HAP-1 (cell line): ENCODE measurements around the gene AGPS.
"Not testable (repeated sequence)": the region's sequence is repeated elsewhere in the genome, so short reads cannot be mapped to it uniquely, and the experiment has no call there.

Experiments used
- DNase-seq, 2 experiments: peaks; one replicate each; pipeline ENCODE4 v3.0.0-alpha.2; 2016 to 2020; ENCODE audit warnings: low spot score in 2 of 2
- H3K27me3 ChIP-seq: fragments of 250-450 bp; sonication (Bioruptor Pico); 2 replicates; pipeline ENCODE4 v1.5.1; 2020; ENCODE audit warnings: low read depth, mild to moderate bottlenecking, moderate library complexity
- H3K36me3 ChIP-seq: fragments of 250-450 bp; sonication (Bioruptor Pico); replicated peaks from 2 replicates; pipeline ENCODE4 v1.5.1; 2020; ENCODE audit warnings: mild to moderate bottlenecking
- H3K4me1 ChIP-seq: fragments of 250-450 bp; sonication (Bioruptor Pico); 2 replicates; pipeline ENCODE4 v1.5.1; 2020; ENCODE audit warnings: mild to moderate bottlenecking
- H3K4me3 ChIP-seq: fragments of 250-450 bp; sonication (Bioruptor Pico); 2 replicates; pipeline ENCODE4 v1.5.1; 2020; ENCODE audit warnings: mild to moderate bottlenecking, moderate library complexity
- H3K9me3 ChIP-seq: fragments of 250-450 bp; sonication (Bioruptor Pico); 2 replicates; pipeline ENCODE4 v1.5.1; 2020; ENCODE audit warnings: mild to moderate bottlenecking, moderate library complexity
- in situ Hi-C: fragments of 300-500 bp; cut with MboI; formaldehyde crosslinking; loops from 3 replicates; pipeline ENCODE4 v1.14.3; 2020; ENCODE audit warnings: low sequenced_read_pairs, inconsistent platforms, mixed read lengths

Gene AGPS

GRCh38 chr2:177538323-177538722, 145.8 kb downstream of the AGPS start:
- peak in 1 of 2 experiments; percentile 61 for DNase-seq

GRCh38 chr2:177540283-177540682, 147.7 kb downstream of the AGPS start:
- DNase-seq, result no peak
- Histone ChIP-seq H3K27me3 (no peaks in the 10 kb centered on the region), H3K4me3 (no peak overlapping the region), H3K9me3 (no peaks in the 10 kb centered on the region), H3K36me3 (no peaks in the 10 kb centered on the region), H3K4me1 (peaks cover 93% of the 10 kb centered on the region)
- in situ Hi-C loops, result no loop called here

More at GRCh38 chr2:177538323-177538722, 145.8 kb downstream of the AGPS start:
- in situ Hi-C loops, result no loop called here
- Histone ChIP-seq H3K9me3 (no peaks in the 10 kb centered on the region), H3K27me3 (no peaks in the 10 kb centered on the region), H3K4me3 (no peak overlapping the region), H3K4me1 (peaks cover 79% of the 10 kb centered on the region), H3K36me3 (no peaks in the 10 kb centered on the region)

- Histone ChIP-seq H3K4me3 (no peak overlapping the region), H3K4me1 (peaks cover 91% of the 10 kb centered on the region), H3K27me3 (no peaks in the 10 kb centered on the region), H3K36me3 (no peaks in the 10 kb centered on the region), H3K9me3 (no peaks in the 10 kb centered on the region)
- no peak for DNase-seq
- in situ Hi-C loops, result no loop called here
Measured at GRCh38 chr2:177541258-177541991, 148.9 kb downstream of the AGPS start.

GRCh38 chr2:177542396-177542795, 149.8 kb downstream of the AGPS start:
- Histone ChIP-seq H3K4me3 (no peak overlapping the region), H3K9me3 (no peaks in the 10 kb centered on the region), H3K36me3 (no peaks in the 10 kb centered on the region), H3K4me1 (peaks cover 93% of the 10 kb centered on the region), H3K27me3 (no peaks in the 10 kb centered on the region)
- in situ Hi-C loops, result no loop called here
- DNase-seq, result no peak

- H3K4me3 ChIP-seq, result no peak overlapping the region
- no peaks in the 10 kb centered on the region for H3K9me3 ChIP-seq
- in situ Hi-C loops, result no loop called here
- H3K27me3 ChIP-seq, result no peaks in the 10 kb centered on the region
- H3K4me1 ChIP-seq, result peaks cover 90% of the 10 kb centered on the region
- H3K36me3 ChIP-seq, result no peaks in the 10 kb centered on the region
- peak; percentile 49 to 87 for DNase-seq
Measured at GRCh38 chr2:177543007-177543760, 150.6 kb downstream of the AGPS start.

GRCh38 chr2:177545143-177545542, 152.6 kb downstream of the AGPS start:
- in situ Hi-C loops, result no loop called here
- no peaks in the 10 kb centered on the region for H3K27me3 ChIP-seq
- peaks cover 92% of the 10 kb centered on the region for H3K4me1 ChIP-seq
- H3K36me3 ChIP-seq, result no peaks in the 10 kb centered on the region
- H3K4me3 ChIP-seq, result no peak overlapping the region
- DNase-seq, result peak; percentile 49 to 56
- H3K9me3 ChIP-seq, result no peaks in the 10 kb centered on the region

- no peak overlapping the region for H3K4me3 ChIP-seq
- DNase-seq, result peak; percentile 87 to 93
- in situ Hi-C loops, result no loop called here
Measured at GRCh38 chr2:177545981-177546585, 153.5 kb downstream of the AGPS start.

GRCh38 chr2:177547122-177547521, 154.5 kb downstream of the AGPS start:
- Histone ChIP-seq H3K36me3 (no peaks in the 10 kb centered on the region), H3K4me3 (no peak overlapping the region), H3K4me1 (peaks cover 75% of the 10 kb centered on the region), H3K27me3 (no peaks in the 10 kb centered on the region), H3K9me3 (no peaks in the 10 kb centered on the region)
- no peak for DNase-seq
- in situ Hi-C loops, result no loop called here

More at GRCh38 chr2:177545981-177546585, 153.5 kb downstream of the AGPS start:
- no peaks in the 10 kb centered on the region for H3K36me3 ChIP-seq
- H3K27me3 ChIP-seq, result no peaks in the 10 kb centered on the region
- peaks cover 85% of the 10 kb centered on the region for H3K4me1 ChIP-seq
- no peaks in the 10 kb centered on the region for H3K9me3 ChIP-seq

- Histone ChIP-seq H3K4me1 (peaks cover 69% of the 10 kb centered on the region), H3K4me3 (no peak overlapping the region), H3K36me3 (no peaks in the 10 kb centered on the region), H3K9me3 (no peaks in the 10 kb centered on the region), H3K27me3 (no peaks in the 10 kb centered on the region)
- in situ Hi-C loops, result no loop called here
- no peak for DNase-seq
Measured at GRCh38 chr2:177547772-177548171, 155.2 kb downstream of the AGPS start.

GRCh38 chr2:177548636-177549035, 156.1 kb downstream of the AGPS start:
- no peaks in the 10 kb centered on the region for H3K36me3 ChIP-seq
- H3K27me3 ChIP-seq, result no peaks in the 10 kb centered on the region
- no peak overlapping the region for H3K4me3 ChIP-seq
- in situ Hi-C loops, result no loop called here
- DNase-seq, result no peak
- no peaks in the 10 kb centered on the region for H3K9me3 ChIP-seq
- H3K4me1 ChIP-seq, result peaks cover 63% of the 10 kb centered on the region

- no peaks in the 10 kb centered on the region for H3K36me3 ChIP-seq
- DNase-seq, result no peak
- H3K4me1 ChIP-seq, result peaks cover 62% of the 10 kb centered on the region
- H3K9me3 ChIP-seq, result no peaks in the 10 kb centered on the region
- no peaks in the 10 kb centered on the region for H3K27me3 ChIP-seq
- no peak overlapping the region for H3K4me3 ChIP-seq
- in situ Hi-C loops, result no loop called here
Measured at GRCh38 chr2:177549171-177549570, 156.6 kb downstream of the AGPS start.

GRCh38 chr2:177550264-177551200, 158.0 kb downstream of the AGPS start:
- in situ Hi-C loops, result no loop called here
- DNase-seq, result no peak
- H3K9me3 ChIP-seq, result no peaks in the 10 kb centered on the region

GRCh38 chr2:177551360-177551759, 158.8 kb downstream of the AGPS start:
- H3K36me3 ChIP-seq, in situ Hi-C loops, H3K9me3 ChIP-seq, DNase-seq, H3K4me3 ChIP-seq, H3K27me3 ChIP-seq: not testable (repeated sequence)
- H3K4me1 ChIP-seq, result peaks cover 43% of the 10 kb centered on the region

More at GRCh38 chr2:177550264-177551200, 158.0 kb downstream of the AGPS start:
- H3K36me3 ChIP-seq, result no peaks in the 10 kb centered on the region
- peaks cover 49% of the 10 kb centered on the region for H3K4me1 ChIP-seq
- H3K27me3 ChIP-seq, result no peaks in the 10 kb centered on the region
- H3K4me3 ChIP-seq, result no peak overlapping the region
